ENCODE data around the gene PRR14.

DNA sequence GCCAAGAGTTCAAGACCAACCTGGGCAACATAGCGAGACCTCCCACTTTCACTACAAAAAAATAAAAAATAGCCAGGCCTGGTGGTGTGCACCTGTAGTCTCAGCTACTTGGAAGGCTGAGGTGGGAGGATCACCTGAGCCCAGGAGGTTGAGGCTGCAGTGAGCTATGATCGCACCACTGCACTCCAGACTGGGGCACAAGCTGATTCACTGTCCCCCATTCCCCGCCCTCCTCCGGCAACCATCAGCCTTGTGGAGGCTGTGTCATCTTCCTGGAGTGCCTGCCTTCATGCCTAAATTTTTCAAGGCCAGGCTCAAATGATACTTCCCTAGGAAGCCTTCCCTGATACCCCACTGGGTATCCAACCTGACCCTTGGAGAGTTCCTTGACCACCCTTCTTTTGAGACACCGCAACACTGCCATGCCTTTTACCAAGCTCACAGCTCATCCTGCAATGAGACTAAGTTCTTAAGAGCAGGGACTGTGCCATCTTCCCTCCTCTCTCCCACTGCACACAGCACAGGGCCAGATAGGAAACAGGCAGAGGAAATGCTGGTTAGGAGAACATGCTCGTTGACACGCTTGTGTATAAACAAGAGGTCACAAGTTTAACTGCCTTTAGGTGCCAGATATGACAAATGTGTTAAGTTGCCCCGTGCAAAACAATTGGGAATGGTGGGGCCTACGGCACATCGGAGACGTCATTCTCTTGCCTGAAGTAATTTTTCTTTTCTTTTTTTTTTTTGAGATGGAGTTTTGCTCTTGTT lies 44.4 kb downstream of the PRR14 start:
- TF ChIP-seq EZH2phosphoT487 (IDR thresholded peaks at IDR 0.05) (no peak), CTCF (IDR thresholded peaks at IDR 0.05) (no peak)
